GM23338 (cell line): ENCODE measurements around the gene PDIA4.

ENCODE experiments used
- CTCF ChIP-seq, 2 experiments: fragments of 200-600 bp in 1 of 2; sonication (generic) in 1 of 2; conservative IDR thresholded peaks; 2 replicates each; pipeline versions ENCODE4 v1.5.1 to v1.6.1; 2016 to 2017; ENCODE audit warnings: antibody characterized with exemption in 2 of 2, low read depth in 2 of 2, mild to moderate bottlenecking in 2 of 2, moderate library complexity in 1 of 2
- EZH2 ChIP-seq: fragments of 200-600 bp; sonication (generic); IDR thresholded peaks from one replicate; pipeline ENCODE4 v1.8.0; 2017; ENCODE audit warnings: antibody characterized with exemption, mild to moderate bottlenecking, low read depth; ENCODE audit not compliant: unreplicated experiment
- JUNB ChIP-seq: IDR thresholded peaks from one replicate; pipeline ENCODE4 v1.6.1; 2016; ENCODE audit warnings: antibody characterized with exemption; ENCODE audit not compliant: unreplicated experiment
- NANOG ChIP-seq: IDR thresholded peaks from 2 replicates; pipeline ENCODE4 v1.6.1; 2016; ENCODE audit warnings: antibody characterized with exemption, borderline replicate concordance

GRCh38 chr7:149004405-149005370, 23.6 kb downstream of the PDIA4 start:
- TF ChIP-seq CTCF (conservative IDR thresholded peaks at IDR 0.05; ENCODE audit: low read depth in 2 of 2) = no peak
- no peak for TF ChIP-seq EZH2
- no peak for TF ChIP-seq JUNB
- TF ChIP-seq NANOG = no peak
